Smooth muscle cell of bladder (primary cell): ENCODE data around the gene HHATL. TPM values are rescaled to one million over a fixed set of nuclear protein-coding genes. Genes with fewer than 3 reads are reported as not detected.

Experiments used
- total RNA-seq: library from RNA; depleted of rRNA; stranded (reverse); fragments of >200 nt; gene quantifications from 2 replicates; pipeline ENCODE4 v1.2.3, GENCODE V29; 2014

HHATL gene
- total RNA-seq: not detected in 2 replicates

GRCh38 chr3:42702066-42702951 is at the start of gene HHATL:
Gene HHATL, minus strand, starts transcription at chr3:42702798. Its CDS starts 1,972 bp downstream, at chr3:42700826.

GRCh38 chr3:42685363-42685881 is 17.2 kb downstream of the HHATL start, which contains the start of gene KLHL40:
Gene KLHL40, plus strand, starts transcription at chr3:42685537. Its CDS starts 82 bp downstream, at chr3:42685619.

GRCh38 chr3:42653560-42654330 is 48.9 kb downstream of the HHATL start, which contains the start of gene ZBTB47:
Gene ZBTB47, plus strand, starts transcription at chr3:42653697. Its CDS starts 4,659 bp downstream, at chr3:42658356.

Other genes with a start within 250 kb of the HHATL start
- not detected in 2 replicates for gene VIPR1, start 200.2 kb downstream of the HHATL start, total RNA-seq
- 44.1 and 51.1 TPM in 2 replicates for gene SEC22C, start 120.8 kb downstream of the HHATL start, total RNA-seq
- 16.6 and 22.8 TPM in 2 replicates for gene SS18L2, start 111.9 kb downstream of the HHATL start, total RNA-seq
- 40.0 and 42.5 TPM in 2 replicates for gene NKTR, start 102.1 kb downstream of the HHATL start, total RNA-seq
- 21.5 and 38.2 TPM in 2 replicates for gene ZBTB47, start 49.1 kb downstream of the HHATL start, total RNA-seq
- not detected in 2 replicates for gene KLHL40, start 17.3 kb downstream of the HHATL start, total RNA-seq
- gene CCDC13, start 70.5 kb upstream of the HHATL start, total RNA-seq: 0.74 and 1.1 TPM in 2 replicates
- 103 and 123 TPM in 2 replicates for gene HIGD1A, start 101.7 kb upstream of the HHATL start, total RNA-seq
- gene ACKR2, start 106.6 kb upstream of the HHATL start, total RNA-seq: 0.09 and 0.28 TPM in 2 replicates
- gene CYP8B1, start 173.1 kb upstream of the HHATL start, total RNA-seq: not detected in 2 replicates
- 0.57 and 1.0 TPM in 2 replicates for gene ZNF662, start 203.3 kb upstream of the HHATL start, total RNA-seq